WERI-Rb-1 (cell line): ENCODE data around the gene FFAR4.

Experiments
- DNase-seq: peaks from one replicate; pipeline ENCODE4 v3.0.0-alpha.2; 2020
- H3K27ac ChIP-seq: fragments of 250-450 bp; sonication (Bioruptor Pico); 2 replicates; pipeline ENCODE4 v1.5.1; 2020; ENCODE audit warnings: mild to moderate bottlenecking, moderate library complexity
- H3K27me3 ChIP-seq: fragments of 250-450 bp; sonication (Bioruptor Pico); 2 replicates; pipeline ENCODE4 v1.5.1; 2021; ENCODE audit warnings: mild to moderate bottlenecking, low read depth, moderate library complexity; ENCODE audit not compliant: insufficient read depth, severe bottlenecking
- H3K36me3 ChIP-seq: fragments of 250-450 bp; sonication (Bioruptor Pico); 2 replicates; pipeline ENCODE4 v1.5.1; 2020; ENCODE audit warnings: mild to moderate bottlenecking, moderate library complexity
- H3K4me3 ChIP-seq: 2 replicates; pipeline ENCODE4 v1.5.1; 2011; ENCODE audit warnings: low read depth, mild to moderate bottlenecking, control low read depth, low read length
- H3K9me3 ChIP-seq: fragments of 250-450 bp; sonication (Bioruptor Pico); 2 replicates; pipeline ENCODE4 v1.5.1; 2021; ENCODE audit warnings: mild to moderate bottlenecking, moderate library complexity; ENCODE audit not compliant: severe bottlenecking
- TF ChIP-seq, protein P1 (sequence below): IDR thresholded peaks from 2 replicates; pipeline ENCODE4 v1.5.1; 2011; ENCODE audit warnings: low read depth, mild to moderate bottlenecking, control low read depth, inconsistent platforms, low read length

FFAR4 gene

DNA sequence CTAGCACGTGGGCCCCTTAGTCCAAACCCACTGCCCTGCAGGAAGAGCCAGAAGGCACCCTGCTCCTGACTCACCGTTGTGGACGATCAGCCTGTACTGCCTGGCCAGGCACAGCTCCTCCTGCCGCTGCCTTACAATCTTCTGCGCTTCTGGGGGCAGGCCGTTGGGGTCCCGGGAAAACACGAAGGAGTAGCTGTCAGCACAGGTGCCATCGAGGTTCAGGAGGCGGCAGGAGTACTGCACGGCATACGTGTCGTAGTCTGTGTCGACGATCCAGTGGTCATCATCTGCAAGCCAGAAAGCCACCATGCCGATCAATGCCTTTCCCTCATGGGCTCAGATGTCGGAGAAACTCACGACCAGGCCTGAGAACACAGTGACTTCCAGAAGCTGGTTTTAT, 27.3 kb downstream of the FFAR4 start:
- TF ChIP-seq, protein P1, sequence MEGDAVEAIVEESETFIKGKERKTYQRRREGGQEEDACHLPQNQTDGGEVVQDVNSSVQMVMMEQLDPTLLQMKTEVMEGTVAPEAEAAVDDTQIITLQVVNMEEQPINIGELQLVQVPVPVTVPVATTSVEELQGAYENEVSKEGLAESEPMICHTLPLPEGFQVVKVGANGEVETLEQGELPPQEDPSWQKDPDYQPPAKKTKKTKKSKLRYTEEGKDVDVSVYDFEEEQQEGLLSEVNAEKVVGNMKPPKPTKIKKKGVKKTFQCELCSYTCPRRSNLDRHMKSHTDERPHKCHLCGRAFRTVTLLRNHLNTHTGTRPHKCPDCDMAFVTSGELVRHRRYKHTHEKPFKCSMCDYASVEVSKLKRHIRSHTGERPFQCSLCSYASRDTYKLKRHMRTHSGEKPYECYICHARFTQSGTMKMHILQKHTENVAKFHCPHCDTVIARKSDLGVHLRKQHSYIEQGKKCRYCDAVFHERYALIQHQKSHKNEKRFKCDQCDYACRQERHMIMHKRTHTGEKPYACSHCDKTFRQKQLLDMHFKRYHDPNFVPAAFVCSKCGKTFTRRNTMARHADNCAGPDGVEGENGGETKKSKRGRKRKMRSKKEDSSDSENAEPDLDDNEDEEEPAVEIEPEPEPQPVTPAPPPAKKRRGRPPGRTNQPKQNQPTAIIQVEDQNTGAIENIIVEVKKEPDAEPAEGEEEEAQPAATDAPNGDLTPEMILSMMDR: no peak
- no peaks in the 10 kb centered on the region for H3K36me3 ChIP-seq

DNA sequence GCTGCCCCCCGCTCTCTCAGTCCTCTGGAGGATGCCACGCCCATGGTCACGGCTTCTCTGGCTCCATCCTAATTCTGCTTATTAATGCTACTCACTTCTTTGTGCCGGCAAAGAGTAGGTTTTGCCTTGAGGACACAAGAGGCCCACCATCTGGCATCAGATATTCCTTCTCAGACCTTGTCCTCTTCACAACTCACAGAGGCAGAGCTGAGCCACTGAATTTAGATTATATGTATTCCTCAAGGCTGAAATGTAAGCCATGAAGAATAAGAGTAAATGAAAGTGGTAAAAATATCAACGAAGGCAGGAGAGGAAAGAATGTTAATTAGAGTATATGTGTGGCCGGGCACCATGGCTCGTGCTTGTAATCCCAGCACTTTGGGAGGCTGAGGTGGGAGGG, 28.1 kb downstream of the FFAR4 start:
- H3K27me3 ChIP-seq: no peaks in the 10 kb centered on the region
- no peaks in the 10 kb centered on the region for H3K9me3 ChIP-seq
- TF ChIP-seq, protein P1: no peak
- no peak overlapping the region for H3K27ac ChIP-seq
- H3K4me3 ChIP-seq: no peak overlapping the region
- no peaks in the 10 kb centered on the region for H3K36me3 ChIP-seq
- no peak for DNase-seq

More for the DNA sequence above, 27.3 kb downstream of the FFAR4 start:
- Histone ChIP-seq H3K27ac (no peak overlapping the region), H3K27me3 (no peaks in the 10 kb centered on the region), H3K4me3 (no peak overlapping the region), H3K9me3 (no peaks in the 10 kb centered on the region)
- DNase-seq: no peak

DNA sequence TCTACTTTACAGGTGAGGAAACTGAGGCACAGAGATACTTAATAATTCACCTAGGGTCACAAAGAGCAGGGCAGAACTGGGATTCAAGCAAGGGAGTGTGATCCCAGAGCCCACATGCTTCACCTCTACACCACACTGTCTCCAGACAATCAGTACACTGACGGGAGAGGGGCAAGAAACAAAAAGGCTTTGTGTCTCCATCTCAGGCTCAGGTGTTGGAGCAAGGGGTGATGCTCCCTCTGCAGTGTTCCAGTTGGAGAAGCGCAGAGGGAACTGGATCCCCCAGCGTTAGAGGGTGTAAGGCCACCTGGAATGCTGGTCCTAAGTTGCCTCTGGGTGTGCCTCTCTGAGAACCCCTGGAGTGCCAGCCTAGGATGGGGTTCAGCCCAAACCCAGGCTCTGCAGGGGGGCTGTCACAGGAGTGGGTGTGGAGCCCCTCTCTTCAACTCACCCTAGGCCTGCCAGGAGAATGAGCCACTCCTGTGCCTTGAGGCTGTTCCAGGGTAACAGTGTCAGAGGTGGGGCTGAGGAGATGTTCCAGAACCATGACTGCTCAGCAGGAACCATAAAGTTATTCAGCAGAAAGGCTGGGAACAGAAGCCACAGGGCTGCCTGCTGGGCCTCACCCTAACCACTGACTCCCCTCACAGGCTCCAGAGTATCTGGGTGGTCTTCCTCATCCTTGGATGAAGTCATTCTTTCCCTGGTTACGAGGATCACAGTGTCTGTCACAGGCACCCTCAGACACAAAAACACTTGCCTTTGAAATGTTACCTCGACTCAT, 29.1 kb downstream of the FFAR4 start:
- no peaks in the 10 kb centered on the region for H3K27me3 ChIP-seq
- DNase-seq: no peak
- no peak overlapping the region for H3K4me3 ChIP-seq
- no peaks in the 10 kb centered on the region for H3K36me3 ChIP-seq
- H3K27ac ChIP-seq: no peak overlapping the region
- H3K9me3 ChIP-seq: no peaks in the 10 kb centered on the region
- TF ChIP-seq, protein P1: no peak

DNA sequence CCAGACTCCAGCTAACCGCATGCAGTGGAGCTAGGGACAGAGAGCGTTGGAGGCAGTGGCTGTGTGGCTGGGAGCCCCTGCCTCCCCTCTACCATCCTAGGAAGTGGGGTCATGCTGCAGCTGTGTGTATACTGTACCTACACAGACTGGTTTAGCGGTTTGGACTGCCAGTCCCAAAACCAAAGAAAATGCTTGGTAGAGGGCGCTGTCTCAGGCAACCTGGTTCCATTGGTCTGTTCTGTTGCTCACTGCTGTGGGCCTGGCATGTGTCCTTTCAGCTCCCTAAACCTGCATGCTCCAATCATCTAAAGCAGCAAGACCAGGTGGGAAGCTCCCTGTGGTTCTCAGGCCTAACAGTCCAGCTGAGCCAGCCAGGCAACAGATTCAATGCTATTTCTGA, 30.1 kb downstream of the FFAR4 start:
- H3K27ac ChIP-seq: no peak overlapping the region
- no peaks in the 10 kb centered on the region for H3K36me3 ChIP-seq
- no peaks in the 10 kb centered on the region for H3K27me3 ChIP-seq
- TF ChIP-seq, protein P1: peak; percentile 55
- no peaks in the 10 kb centered on the region for H3K9me3 ChIP-seq
- no peak for DNase-seq
- no peak overlapping the region for H3K4me3 ChIP-seq

- H3K27me3 ChIP-seq: no peaks in the 10 kb centered on the region
- H3K4me3 ChIP-seq: no peak overlapping the region
- no peaks in the 10 kb centered on the region for H3K9me3 ChIP-seq
- no peaks in the 10 kb centered on the region for H3K36me3 ChIP-seq
- TF ChIP-seq, protein P1: no peak
- no peak for DNase-seq
- no peak overlapping the region for H3K27ac ChIP-seq
These were observed 30.7 kb downstream of the FFAR4 start for GRCh38 chr10:93597075-93597599.

GRCh38 chr10:93598157-93598556, 31.7 kb downstream of the FFAR4 start:
- Histone ChIP-seq H3K27me3 (no peaks in the 10 kb centered on the region), H3K27ac (no peak overlapping the region), H3K36me3 (no peaks in the 10 kb centered on the region), H3K4me3 (no peak overlapping the region), H3K9me3 (no peaks in the 10 kb centered on the region)
- TF ChIP-seq, protein P1: no peak
- no peak for DNase-seq
